Activated gamma-delta T cell (primary cell): ENCODE measurements around the gene IGFBP6.

Experiments used
- DNase-seq: peaks from one replicate; lab custom pipeline; 2025; lab: John Stamatoyannopoulos, UW

Gene IGFBP6

GRCh38 chr12:53120685-53121525, 23.4 kb downstream of the IGFBP6 start:
- no peak for DNase-seq

- DNase-seq = no peak
Observed at GRCh38 chr12:53122961-53123468, 25.5 kb downstream of the IGFBP6 start.

DNA sequence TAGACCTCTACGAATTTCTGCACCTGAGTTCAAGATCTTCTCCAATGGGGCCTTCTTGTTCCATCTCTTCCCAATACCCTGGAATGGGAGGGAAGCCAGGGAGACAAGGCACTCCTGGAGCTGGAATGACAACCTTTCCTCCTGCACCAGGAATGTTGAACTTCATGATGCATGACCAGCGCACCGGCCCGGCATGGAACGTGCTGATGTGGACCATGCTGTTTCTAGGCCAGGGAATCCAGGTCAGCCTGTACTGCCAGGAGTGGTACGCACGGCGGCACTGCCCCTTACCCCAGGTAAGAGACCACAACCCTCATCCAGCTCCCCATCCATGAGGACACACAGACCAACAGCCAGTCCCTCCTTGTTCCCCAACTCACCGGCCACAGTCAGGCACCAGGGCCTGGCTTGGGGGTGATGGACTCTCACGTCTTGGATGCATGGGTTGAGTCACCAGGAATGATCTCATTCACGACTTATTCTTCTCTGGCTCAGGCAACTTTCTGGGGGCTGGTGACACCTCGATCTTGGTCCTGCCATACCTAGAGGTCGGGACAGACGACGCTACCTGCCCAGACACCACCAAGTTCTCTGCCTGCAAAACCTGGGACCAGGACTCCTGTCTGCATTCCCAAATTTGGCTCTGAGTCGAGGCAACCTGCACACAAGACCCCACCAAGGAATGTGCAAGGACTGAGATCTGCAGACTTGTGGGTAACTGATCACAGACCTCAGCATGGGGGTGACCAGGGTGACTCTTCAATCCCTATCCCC, 26.3 kb downstream of the IGFBP6 start:
- DNase-seq = no peak

- no peak for DNase-seq
Observed at GRCh38 chr12:53124352-53124723, 26.9 kb downstream of the IGFBP6 start.

DNA sequence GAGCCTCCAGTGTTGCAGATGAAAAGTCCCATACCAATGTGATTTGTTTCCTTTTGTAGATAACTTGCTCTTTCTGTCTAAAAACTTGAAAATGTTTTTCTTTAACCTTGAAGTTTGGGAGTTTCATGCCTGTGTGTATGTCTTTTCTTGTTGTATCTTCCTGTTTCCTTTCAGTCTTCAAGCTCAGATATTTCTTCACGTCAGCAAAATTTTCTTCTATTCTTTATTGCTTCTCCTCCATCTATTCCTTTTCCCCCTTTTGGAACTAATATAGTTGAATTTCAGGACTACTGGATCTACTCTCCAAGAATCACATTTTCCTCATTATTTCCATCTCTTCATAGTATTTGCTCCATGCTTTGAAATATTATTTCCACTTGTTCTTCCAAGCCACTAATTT, 29.7 kb downstream of the IGFBP6 start:
- DNase-seq = no peak

GRCh38 chr12:53128780-53129569, 31.5 kb downstream of the IGFBP6 start:
- no peak for DNase-seq

DNA sequence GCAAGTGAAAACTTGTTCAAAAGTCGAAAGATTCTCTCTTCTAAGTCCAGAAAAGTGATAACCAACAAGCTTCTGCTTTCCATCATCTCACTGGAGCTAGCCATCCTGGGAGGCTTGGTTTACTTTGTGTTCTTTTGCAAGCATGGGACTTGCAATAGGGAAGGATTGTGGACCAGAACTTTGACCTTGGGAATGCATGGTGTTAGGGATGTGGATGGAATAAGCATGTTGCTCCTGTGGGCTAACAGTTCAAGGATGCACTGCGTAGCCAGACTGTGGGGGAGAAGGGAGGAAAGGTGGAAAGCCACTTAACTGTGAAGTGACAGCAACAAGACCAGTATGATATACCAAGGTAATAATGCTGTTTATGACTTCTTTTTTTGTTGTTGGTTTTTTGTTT, 34.4 kb downstream of the IGFBP6 start:
- no peak for DNase-seq

GRCh38 chr12:53133722-53134121, 36.3 kb downstream of the IGFBP6 start:
- no peak for DNase-seq

- DNase-seq = no peak
Observed at GRCh38 chr12:53143355-53143754, 45.9 kb downstream of the IGFBP6 start.

GRCh38 chr12:53145383-53146260, 48.2 kb downstream of the IGFBP6 start:
- DNase-seq = no peak

DNA sequence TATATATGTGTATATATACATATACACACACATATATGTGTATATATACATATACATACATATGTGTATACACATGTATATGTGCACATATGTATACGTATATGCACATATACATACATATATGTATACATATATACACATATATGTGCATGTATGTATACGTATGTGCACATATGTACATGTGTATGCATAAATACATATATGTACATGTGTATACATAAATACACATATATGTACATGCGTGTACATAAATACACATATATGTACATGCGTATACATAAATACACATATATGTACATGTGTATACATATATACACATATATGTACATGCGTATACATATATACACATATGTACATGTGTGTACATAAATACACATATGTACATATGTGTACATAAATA, 49.7 kb downstream of the IGFBP6 start:
- no peak for DNase-seq

- DNase-seq = no peak
Observed at GRCh38 chr12:53147653-53148052, 50.2 kb downstream of the IGFBP6 start.

DNA sequence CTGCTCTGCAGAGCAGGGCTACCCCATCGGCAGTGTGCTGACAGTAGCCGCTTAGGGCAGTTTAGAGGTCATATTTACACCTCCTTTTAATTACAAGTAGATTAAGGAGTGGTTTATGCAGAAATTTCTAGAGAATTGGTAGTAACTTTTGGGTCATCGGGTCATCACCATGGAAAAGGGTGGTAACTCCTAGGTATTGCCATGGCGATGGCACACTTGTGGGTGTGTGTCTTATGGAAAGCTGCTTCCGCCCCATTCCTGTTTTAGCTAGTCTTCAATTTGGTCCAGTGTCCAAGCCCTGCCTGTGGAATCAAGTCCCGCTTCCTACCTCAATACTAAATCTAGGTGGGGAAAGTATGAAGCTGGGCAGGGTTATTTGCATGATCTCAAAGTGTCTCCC, 53.6 kb downstream of the IGFBP6 start:
- DNase-seq = no peak
